D341Med (cell line): ENCODE measurements around the gene TLR1.
"Not testable (repeated sequence)": the region's sequence is repeated elsewhere in the genome, so short reads cannot be mapped to it uniquely, and the experiment has no call there.

ENCODE experiments used
- DNase-seq: peaks from one replicate; pipeline ENCODE4 v3.0.0; 2012; ENCODE audit warnings: low spot score

TLR1 gene

GRCh38 chr4:38774181-38774955 lies 30.2 kb downstream of the TLR1 start:
- no peak for DNase-seq

GRCh38 chr4:38770281-38770680 lies 34.3 kb downstream of the TLR1 start:
- DNase-seq: not testable (repeated sequence)

GRCh38 chr4:38769857-38770256 lies 34.7 kb downstream of the TLR1 start:
- no peak for DNase-seq

GRCh38 chr4:38769441-38769840 lies 35.1 kb downstream of the TLR1 start:
- DNase-seq: no peak

- DNase-seq: no peak
These were observed 35.6 kb downstream of the TLR1 start for GRCh38 chr4:38768968-38769394.

- not testable (repeated sequence) for DNase-seq
These were observed 37.7 kb downstream of the TLR1 start for GRCh38 chr4:38766940-38767339.

- no peak for DNase-seq
These were observed 39.2 kb downstream of the TLR1 start for GRCh38 chr4:38765382-38765781.

GRCh38 chr4:38764277-38764676 lies 40.3 kb downstream of the TLR1 start:
- no peak for DNase-seq

GRCh38 chr4:38762560-38762959 lies 42.0 kb downstream of the TLR1 start:
- no peak for DNase-seq

- no peak for DNase-seq
These were observed 44.8 kb downstream of the TLR1 start for GRCh38 chr4:38759790-38760122.

- peak; percentile 64 for DNase-seq
These were observed 45.3 kb downstream of the TLR1 start for GRCh38 chr4:38759113-38759789.

GRCh38 chr4:38757945-38758600 lies 46.5 kb downstream of the TLR1 start:
- DNase-seq: no peak

- DNase-seq: peak; percentile 41
These were observed 51.4 kb downstream of the TLR1 start for GRCh38 chr4:38752941-38753806.

- no peak for DNase-seq
These were observed 52.1 kb downstream of the TLR1 start for GRCh38 chr4:38752372-38752940.

GRCh38 chr4:38751341-38752010 lies 53.1 kb downstream of the TLR1 start:
- no peak for DNase-seq

GRCh38 chr4:38749336-38749735 lies 55.3 kb downstream of the TLR1 start:
- DNase-seq: no peak

GRCh38 chr4:38747629-38748028 lies 57.0 kb downstream of the TLR1 start:
- no peak for DNase-seq
